OCI-M1 (cell line): ENCODE data around the gene KCND2.

Experiments
- DNase-seq: peaks from one replicate; lab custom pipeline; 2025; lab: John Stamatoyannopoulos, UW

Gene KCND2

DNA sequence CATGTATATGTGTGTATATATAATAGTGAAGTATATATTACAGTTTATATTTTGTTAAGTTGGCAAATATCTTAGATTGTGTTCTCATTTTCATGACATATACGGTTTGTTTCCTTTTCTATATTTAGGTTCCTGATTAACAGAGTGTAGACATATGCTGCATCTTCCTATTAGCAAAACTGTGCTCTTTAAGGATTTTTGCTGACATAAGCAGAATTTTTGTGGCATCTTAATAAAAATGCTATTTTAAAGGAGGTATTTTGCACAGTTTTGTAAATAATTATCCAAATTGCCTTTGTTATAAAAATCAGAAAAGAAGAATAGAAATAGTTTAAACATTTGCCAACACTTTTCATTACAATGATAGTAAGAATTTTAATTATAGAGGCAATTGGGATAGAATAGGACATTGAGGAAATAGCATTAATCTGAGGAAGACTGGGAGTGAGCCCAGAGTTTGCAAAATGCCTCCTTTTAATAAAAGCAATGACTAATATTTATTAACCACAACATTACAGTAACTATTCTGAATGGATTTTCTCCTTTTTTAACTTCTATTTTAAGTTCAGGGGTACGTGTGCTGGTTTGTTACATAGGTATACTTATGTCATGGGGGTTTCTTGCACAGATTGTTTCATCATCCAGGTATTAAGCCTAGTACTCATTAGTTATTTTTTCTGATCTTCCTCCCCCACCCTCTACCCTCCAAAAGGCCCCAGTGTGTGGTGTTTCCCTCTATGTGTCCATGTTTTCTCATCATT is 38.2 kb downstream of the KCND2 start:
- DNase-seq, result no peak

DNA sequence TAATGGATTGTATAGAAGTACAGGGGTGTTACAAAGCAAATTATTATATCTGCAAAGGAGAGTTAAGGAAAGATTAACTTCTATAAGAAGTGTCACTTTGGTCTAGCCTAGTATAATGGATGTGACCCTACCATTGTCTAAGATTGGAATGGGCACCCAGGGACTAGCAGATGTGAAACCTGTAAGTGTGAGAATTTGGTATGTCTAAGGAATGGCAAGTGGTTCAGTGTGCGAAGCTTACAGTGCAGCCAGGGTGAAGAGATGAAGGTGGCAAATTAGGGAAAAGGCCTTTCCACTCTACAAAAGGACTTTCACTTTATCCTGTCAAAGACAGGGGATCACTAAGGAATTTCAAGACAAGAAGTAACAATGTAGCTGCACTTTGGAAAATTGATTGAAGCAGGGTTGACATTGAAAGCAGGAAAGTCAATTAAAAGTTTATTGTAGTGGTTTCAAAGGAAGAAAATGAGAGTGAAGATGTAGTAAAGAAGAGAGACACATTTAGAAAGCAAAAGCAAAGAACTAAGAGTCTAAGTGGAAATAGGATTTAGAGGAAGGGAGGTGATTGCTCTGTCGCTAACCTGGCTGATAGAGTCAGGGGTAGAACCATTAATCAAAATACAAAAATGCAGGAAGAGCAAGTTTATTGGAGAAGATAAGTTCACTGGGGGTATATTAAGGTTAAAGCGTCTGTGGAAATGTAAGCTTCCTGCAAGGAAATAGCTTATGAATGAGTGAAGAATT is 47.4 kb downstream of the KCND2 start:
- no peak for DNase-seq

DNA sequence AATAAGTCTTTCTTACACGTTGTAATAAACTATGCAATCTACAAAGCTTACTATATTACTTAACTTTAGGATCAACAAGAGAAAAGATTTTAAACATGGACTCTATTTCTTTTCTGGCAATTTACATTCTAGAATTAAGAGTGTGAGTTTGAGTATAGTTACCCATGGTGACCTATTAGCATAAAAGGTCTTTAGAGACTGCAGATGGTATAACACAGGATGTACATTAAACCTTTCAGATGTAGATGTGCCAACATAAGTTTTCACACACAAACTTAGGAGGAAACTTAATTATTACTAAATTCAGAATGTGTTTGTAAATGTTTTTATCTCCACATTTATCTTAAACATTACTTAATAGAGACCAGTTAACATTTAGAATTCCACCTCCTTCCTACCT is 54.1 kb downstream of the KCND2 start:
- DNase-seq, result no peak

DNA sequence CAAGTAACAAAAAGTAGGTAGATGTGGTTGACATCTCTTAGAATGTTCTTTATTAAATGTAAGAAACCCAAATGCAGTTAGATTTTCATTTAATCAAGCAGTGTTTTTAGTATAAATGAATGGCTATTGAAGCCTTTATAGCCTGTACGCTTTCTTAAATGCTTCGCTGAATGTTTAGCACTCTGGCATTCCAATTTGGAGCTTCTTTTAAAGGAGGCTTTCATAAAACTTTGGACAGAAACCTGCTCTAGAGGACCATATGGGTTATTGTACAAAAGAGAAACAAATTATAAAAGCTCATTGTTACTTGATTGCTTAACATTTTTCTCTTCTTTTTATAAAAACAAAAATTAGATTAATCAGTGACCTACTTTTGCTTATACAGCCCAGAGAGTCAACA is 59.5 kb downstream of the KCND2 start:
- no peak for DNase-seq

DNA sequence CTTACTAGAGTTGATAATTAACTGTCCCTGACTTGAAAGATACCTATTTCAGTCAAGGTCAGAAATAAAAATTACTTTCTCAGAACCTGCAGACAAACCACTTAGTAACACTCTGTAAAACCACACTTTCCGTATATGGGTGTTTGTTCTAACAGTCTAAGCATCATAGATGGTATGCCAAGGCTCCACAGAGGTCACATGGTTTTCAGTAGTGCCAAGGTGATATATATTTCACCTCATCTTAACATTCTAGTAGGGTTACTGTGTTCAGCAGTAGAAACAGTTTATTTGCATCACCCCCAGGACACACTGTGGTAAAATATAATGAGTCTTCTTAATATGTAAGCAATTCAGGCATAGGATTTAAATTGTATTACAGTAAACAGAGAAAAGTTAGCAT is 61.5 kb downstream of the KCND2 start:
- DNase-seq, result no peak

DNA sequence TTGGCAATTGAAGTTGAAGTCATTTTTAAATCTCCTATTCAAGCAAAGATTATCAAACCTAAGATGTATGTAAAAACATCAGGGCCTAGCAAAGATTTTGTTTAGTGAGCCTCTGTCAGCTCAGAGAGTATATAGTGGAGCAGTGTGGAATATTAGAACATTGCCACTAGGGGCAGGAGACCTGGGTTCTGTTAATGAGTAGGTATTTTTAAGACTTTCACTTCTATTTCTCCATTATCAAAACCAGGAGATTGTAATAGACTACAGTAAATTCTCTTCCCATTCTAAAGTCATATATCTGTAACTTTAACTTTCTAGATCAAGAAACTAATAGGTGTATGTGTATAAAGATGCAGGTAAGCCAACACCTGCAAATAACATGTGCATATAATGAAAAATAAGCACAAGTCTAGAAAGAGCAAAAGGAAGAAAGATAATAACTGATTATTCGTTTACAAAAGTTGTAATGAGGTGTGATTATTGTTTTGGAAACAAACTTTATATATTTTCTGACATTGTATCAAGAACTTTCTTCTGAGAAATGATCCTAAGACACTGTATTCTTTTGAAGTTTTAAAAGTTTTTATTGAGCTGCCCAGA is 64.4 kb downstream of the KCND2 start:
- peak; percentile 54 for DNase-seq

DNA sequence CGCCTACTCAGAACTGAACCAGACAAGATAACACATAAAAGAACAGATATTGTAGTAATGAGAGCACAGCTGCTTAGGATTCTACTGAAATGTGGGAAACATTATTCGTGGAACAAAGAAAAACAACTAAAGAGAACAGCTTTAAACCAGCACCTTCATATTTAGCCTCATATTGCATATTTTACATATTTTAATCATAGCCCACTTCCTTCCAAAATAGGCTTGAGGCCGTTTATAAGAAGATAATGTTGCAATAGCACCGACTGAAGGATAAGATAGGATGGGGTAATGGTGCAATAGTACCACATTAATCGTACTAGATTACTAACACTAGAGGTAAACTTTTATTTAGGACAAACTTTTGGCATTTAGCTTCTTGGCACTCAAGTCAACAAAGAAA is 71.3 kb downstream of the KCND2 start:
- no peak for DNase-seq

DNA sequence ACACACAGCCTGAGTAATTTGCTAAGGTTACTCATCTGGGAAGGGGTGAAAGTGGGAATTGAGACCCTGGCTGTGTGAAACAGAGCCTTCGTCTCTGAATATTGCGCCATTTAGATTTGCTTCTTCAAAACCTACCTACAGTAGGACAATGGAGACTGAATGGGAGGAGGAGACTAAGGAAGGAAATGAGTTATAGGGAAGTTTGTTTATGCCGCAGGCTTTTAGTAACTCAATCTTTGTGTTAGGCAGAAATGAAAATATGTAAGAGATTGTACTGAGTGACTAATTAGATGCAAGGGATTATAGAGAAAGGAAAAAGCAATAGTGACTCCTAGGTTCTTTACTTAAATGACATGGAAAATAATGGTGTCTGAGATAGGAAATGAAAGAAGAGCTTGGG is 80.2 kb downstream of the KCND2 start:
- no peak for DNase-seq

DNA sequence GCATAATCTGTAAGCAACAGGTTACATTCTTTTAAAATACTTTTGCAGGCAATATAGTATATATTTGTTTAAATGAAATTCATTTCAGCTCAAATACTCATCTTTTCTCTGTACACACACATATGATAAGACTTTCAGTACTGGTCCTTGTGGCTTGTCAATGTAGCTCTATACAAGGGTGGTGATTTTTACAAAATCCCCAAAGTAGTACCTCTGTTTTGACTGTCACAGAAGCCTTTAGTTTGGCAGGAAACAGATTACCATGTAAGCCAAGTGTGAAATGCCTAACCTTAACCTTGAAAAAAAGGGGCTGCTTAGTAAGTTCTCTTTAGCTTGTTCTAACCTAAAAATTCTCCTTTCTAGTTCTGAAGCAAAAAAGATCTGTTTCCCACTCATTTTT is 87.9 kb downstream of the KCND2 start:
- DNase-seq, result no peak

DNA sequence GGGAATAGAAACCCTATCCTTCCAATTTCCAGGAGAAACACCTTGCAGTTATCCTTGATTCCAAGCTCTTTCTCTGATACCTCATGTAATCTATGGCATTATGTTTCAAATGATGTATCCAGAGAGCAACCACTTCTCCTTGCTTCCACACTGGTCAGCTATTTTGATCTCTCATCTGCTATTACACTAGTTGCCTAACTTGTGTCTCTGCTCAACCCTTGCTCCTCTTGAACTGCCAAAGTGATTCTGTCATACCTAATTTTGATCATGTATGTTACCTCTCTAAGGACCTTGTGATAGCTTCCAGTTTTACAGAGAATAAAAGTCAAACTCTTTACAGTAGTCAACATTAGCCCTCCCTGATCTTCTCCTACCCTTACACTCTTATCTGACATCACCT is 90.4 kb downstream of the KCND2 start:
- DNase-seq, result no peak

DNA sequence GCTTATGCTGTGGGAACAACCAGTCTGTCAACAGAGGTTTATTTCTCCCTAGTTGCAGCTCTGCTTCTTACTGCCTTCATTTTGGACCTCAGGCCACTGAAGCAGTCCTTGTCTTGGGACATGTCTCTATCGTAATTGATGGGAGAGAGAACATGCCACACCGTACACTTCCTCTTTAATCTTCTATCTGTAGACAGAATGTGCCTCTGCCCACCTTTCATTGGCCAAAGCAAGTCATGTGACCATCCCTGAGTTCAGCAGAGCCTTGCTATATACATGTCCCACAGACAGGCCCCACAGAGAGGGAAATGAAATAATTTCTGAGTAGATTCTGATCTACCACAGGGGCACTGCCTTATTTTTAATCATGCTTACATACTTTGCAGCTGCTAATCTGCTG is 98.0 kb downstream of the KCND2 start:
- DNase-seq, result peak; percentile 91

DNA sequence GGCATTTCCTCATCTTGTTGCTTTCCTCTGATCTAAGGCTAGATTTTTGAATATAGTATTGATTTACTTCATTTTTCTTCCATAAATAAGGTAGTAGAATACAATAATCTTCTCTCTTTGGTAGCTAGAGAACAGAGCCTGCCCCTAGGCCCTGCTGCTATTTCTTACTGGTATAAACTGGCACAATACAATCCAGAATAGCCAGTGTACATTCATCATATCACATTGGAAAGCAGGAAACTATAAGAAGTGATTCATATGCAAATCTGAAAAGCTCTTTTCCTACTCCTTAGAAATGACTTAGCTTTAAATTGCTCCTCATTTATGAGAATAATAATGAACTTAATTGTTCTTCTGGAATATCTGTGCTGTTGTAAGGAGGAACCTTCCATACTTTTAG is 100.2 kb downstream of the KCND2 start:
- DNase-seq, result no peak

DNA sequence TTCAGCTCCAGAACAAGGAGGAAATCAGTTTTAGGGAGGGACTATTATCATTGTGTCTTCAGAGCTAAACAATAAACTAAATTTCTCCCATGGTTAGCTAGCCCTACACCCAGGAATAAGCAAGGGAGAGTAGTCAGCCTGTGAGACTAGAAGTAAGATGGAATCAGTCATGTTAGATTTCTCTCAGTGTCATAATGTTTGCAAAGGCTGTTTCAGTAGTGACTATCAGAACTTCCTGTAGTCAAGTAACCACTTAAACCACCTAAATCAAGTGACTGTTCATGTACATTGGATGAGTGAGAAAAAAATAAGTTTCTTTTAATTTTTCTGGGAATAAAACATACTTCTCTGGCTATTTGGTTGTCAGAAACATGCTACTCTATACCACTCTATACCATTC is 121.6 kb downstream of the KCND2 start:
- DNase-seq, result no peak

DNA sequence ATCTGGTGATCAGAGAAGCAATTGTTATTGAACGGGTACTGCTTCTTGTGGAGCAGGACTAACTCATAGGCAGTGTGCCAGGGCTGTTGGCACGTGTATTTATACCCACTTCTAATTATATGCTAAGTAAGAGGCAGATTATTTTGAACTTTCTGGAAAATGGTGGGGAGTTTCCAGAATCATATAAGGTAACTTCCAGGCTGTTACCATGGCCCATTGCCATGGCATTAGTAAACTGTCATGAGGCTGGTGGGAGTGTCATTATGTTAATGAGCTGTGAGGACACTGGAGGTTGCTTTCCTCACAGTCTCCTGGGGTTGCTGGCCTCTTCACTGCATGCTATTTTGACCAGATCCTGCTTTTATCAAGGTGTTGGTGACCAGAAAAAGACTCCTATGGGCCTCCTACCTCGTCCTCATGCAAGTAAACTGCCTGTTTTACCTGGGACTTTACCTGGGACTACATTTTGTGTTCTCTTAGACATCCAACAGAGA is 122.6 kb downstream of the KCND2 start:
- DNase-seq, result no peak

DNA sequence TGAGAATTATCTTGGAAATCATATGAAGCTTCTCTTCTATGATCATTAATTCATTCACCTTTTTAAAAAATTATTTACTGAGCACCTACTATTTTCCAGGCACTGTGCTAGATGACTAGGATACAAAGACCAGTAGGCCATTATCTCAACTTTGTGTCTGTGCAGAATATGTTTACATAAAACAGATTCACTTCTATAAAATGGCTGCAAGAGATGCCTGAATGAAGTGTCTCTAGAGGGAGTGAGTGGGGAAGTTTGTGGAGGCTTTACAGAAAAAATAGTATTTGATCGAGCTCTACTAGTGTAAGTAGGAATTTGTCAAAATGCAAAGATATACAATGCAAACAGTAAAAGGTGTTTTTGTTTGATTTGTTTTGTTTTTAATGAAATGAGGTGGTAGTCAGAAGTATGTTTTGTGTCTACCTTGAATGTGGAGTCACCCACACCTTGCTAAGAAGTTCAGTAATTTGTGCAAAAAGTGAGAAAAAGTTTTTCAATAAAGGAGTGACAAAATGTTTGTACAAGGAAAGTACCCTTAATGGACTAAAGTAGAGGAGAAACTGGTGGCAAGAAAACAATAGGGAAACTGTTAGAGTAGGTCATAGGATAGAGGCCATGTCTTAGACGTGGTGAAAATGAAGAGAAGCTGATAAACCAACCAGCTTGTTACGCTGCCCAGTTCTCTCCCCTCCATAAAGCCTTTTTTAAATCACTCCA is 125.5 kb downstream of the KCND2 start:
- DNase-seq, result no peak

DNA sequence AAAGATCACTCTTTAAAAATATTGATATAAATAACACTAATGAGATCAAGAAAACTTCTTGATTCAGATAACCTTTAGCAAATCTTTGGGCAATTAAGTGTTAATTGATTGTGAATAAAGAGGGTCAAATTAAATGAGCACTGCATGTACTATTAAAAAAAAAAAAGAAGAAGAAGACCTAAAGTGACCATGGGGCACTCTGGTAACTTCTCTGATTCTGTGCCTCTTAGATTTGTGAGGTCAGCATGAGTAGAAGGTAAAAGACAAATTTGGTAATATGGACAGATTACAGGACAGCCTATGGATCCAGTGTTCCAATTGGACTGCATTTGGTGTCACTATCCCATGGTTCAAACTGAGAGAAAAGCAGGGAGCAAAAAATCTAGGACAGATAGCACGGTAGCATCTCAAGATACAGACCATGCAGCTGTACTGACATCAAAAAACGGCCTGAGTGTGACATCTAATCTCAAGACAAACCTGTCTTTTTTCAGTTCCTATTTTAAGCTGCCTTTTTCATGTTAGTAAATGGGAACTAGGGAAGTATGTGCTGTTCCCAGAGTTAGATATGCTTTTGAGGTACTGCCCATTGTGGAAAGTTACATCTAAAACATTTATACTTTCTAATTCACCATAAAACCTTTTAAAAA is 128.0 kb downstream of the KCND2 start:
- peak; percentile 9 for DNase-seq

DNA sequence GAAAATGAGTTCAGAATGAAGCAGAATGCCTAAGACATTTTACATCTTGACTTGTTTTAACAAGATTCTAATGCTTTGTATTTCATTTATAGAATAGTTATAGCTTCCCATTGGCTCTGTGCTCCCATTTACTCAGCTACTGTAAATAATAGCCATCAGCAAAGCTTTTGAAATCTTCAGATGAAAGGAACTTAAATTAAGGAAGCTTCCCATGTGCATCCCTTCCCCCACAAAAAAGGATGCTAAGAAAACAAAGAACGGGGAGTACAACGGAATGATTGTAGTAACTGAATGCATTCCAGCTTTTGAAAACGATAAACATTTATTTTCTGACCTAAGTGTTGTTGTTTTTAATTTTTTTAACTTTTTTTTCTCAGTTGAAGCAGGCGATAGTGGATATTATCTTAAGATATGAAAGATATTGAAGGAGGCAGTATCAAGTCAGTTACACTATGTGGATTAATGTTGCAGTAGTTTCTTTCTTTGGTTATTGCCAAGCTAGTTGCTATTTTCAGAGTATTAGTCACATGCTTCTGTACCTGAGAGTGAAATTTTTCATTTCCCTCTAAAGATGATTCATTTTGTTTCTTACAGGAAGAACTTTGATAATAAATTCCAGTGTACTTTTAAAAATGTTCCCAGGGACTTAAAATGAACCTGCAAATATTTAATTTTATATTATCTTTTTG is 129.2 kb downstream of the KCND2 start:
- DNase-seq, result peak; percentile 4

DNA sequence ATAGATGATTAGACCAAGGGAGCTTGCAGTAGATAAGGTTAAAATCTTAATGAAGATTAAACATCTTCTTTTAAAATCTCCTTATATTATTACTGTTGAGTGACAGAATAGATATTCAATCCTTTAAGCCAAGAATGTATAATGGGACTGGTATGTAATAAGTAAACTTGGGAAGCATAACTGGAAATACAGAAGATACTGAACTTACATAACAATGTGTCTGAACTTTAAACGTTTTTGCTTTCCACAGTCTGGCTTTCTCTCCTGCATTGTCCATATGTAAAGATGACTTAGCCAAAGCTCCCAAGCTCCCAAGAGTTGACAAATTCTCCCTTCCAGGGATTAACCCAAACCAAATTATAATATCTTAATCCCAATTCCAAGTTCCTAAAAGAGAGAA is 129.8 kb downstream of the KCND2 start:
- no peak for DNase-seq

DNA sequence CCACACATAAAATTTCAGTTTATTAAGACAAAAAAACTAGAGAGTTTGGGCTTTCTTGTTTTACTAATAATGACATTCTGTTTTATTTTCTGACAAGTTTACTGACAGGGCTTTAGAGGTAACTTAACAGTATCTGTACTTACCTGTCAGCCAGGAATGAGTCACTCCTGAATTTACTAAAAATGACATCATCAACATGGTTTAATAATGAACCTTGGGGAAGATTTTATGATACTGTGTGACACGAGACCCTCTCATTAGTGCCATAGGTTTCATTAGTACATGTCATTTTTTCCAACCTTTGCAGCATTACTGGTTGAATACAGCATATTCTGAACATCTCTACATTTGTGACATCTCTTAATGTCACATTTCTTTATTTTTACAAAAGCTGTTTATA is 131.1 kb downstream of the KCND2 start:
- DNase-seq, result no peak

DNA sequence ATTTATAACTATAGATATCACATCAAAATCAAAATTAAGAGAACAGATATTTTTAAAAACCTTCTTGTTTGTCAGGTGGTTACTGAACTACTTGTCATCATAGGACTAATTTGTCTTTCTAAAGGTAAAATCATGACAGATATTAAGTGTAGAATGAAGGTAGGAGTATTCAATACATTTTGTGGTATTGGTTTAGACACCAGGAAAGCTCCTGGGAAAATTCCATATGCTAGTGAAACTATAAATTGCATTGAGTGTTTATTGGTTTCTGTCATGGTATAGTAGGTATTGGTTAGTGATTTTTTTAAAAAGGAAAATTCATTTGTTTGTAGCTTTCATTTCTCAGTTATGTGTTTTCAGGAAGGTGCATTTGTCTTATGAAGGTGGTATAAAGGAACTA is 132.7 kb downstream of the KCND2 start:
- no peak for DNase-seq

DNA sequence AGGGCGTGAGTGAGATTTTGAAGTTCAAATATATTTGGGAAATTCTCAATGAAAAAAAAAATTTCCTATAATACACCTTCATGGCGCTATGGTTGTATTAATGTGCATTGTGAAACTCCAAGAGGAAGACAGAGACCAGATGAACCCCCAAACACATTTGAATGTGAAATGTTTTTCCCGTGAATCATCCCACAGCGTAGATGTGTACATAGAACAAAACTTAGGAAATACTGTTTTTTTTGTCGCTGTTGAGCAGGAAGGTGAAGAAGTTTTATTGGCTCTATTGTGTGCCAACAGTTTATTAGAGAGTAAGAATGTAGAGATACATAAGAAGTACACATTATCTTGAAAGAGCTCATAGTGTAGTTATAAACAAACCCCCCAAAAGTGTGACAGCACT is 134.0 kb downstream of the KCND2 start:
- no peak for DNase-seq
